Panc1 (cell line): ENCODE results near the gene RNF130. TPM values are rescaled to one million over a fixed set of nuclear protein-coding genes. Genes with fewer than 3 reads are reported as not detected.

Source experiments
- ATAC-seq: fragments of 200-7000 bp; cut with Tn5 transposase; 2 replicates; pipeline ENCODE4 v1.9.1; 2020; ENCODE audit warnings: mild to moderate bottlenecking, moderate library complexity
- BruUV-seq: library from RNA; stranded (reverse); fragments of 400-500 nt; replicated peaks from 2 replicates; lab custom pipeline; 2021; lab: Mats Ljungman, UMichigan
- CTCF ChIA-PET: fragments of 300-600 bp; sonication (Branson Sonifier 250); formaldehyde crosslinking; loops from one replicate; lab custom pipeline; 2022; ENCODE audit warnings: antibody characterized with exemption; lab: Charles Lee
- POLR2A ChIA-PET: fragments of 300-600 bp; sonication (Branson Sonifier 250); formaldehyde crosslinking; loops from one replicate; lab custom pipeline; 2022; ENCODE audit warnings: antibody characterized with exemption; lab: Charles Lee
- DNase-seq: peaks from one replicate; pipeline ENCODE4 v3.0.0-alpha.2; 2010; ENCODE audit warnings: low read depth, low spot score
- H3K27ac ChIP-seq: 2 replicates; pipeline ENCODE4 v1.5.1; 2011; ENCODE audit warnings: mild to moderate bottlenecking, low read length, inconsistent platforms
- H3K27me3 ChIP-seq: fragments of 200-500 bp; sonication (Bioruptor generic); 2 replicates; pipeline ENCODE4 v1.6.0; 2014; ENCODE audit warnings: low read length, inconsistent platforms; ENCODE audit not compliant: control insufficient read depth, insufficient read depth
- H3K36me3 ChIP-seq: fragments of 200-500 bp; sonication (Bioruptor generic); 2 replicates; pipeline ENCODE4 v1.5.1; 2014; ENCODE audit warnings: inconsistent platforms, mild to moderate bottlenecking, low read length, moderate library complexity; ENCODE audit not compliant: control insufficient read depth, insufficient read depth
- H3K4me1 ChIP-seq: 2 replicates; pipeline ENCODE4 v1.5.1; 2011; ENCODE audit warnings: inconsistent platforms, mild to moderate bottlenecking, low read length, moderate library complexity; ENCODE audit not compliant: control insufficient read depth, insufficient read depth
- H3K4me3 ChIP-seq, 2 experiments: 2 replicates each; pipeline ENCODE4 v1.5.1; 2011 to 2012; ENCODE audit warnings: low read depth in 2 of 2, low read length in 2 of 2, mild to moderate bottlenecking in 2 of 2, inconsistent platforms in 1 of 2, moderate library complexity in 1 of 2
- H3K9me3 ChIP-seq: fragments of 200-500 bp; sonication (Bioruptor generic); 2 replicates; pipeline ENCODE4 v1.5.1; 2014; ENCODE audit warnings: low read depth, mild to moderate bottlenecking, inconsistent platforms, low read length, moderate library complexity; ENCODE audit not compliant: control insufficient read depth, insufficient read depth
- POLR2AphosphoS5 ChIP-seq: IDR thresholded peaks from 2 replicates; pipeline ENCODE4 v1.6.1; 2012; ENCODE audit warnings: mild to moderate bottlenecking, low read depth, low read length, moderate library complexity
- SIN3A ChIP-seq: IDR thresholded peaks from 2 replicates; pipeline ENCODE4 v1.6.1; 2012; ENCODE audit warnings: low read depth, mild to moderate bottlenecking, low read length, moderate library complexity, borderline replicate concordance; ENCODE audit not compliant: insufficient read depth
- TCF7L2 ChIP-seq: IDR thresholded peaks from 2 replicates; pipeline ENCODE4 v1.6.1; 2011; ENCODE audit warnings: mild to moderate bottlenecking, low read depth, low read length, inconsistent platforms
- in situ Hi-C: cut with HindIII; loops from 2 replicates; pipeline ENCODE4 v1.10.0; 2016; ENCODE audit warnings: low sequenced_read_pairs, low pct_unique_long_range_greater_than_20kb
- intact Hi-C: fragments of 100-400 bp; cut with micrococcal nuclease; formaldehyde crosslinking; loops from one replicate; pipeline ENCODE4 v1.10.0; 2022; ENCODE audit not compliant: unreplicated experiment
- total RNA-seq: library from RNA; stranded (reverse); gene quantifications from one replicate; pipeline ENCODE4 v1.2.1, GENCODE V29; 2021; ENCODE audit not compliant: unreplicated experiment
- TF ChIP-seq, protein P1 (sequence below): fragments of 450-650 bp; IDR thresholded peaks from 2 replicates; pipeline ENCODE4 v1.5.1; 2017; ENCODE audit warnings: mild to moderate bottlenecking
- TF ChIP-seq, protein P2 (sequence below), 2 experiments: IDR thresholded peaks; 2 replicates each; pipeline ENCODE4 v1.6.1; 2011 to 2012; ENCODE audit warnings: low read depth in 2 of 2, control low read depth in 1 of 2, low read length in 1 of 2, mild to moderate bottlenecking in 1 of 2, moderate library complexity in 1 of 2; ENCODE audit not compliant: insufficient read depth in 1 of 2

RNF130 gene
- total RNA-seq, 1 experiment from 2014 or later = 73.1 TPM

DNA sequence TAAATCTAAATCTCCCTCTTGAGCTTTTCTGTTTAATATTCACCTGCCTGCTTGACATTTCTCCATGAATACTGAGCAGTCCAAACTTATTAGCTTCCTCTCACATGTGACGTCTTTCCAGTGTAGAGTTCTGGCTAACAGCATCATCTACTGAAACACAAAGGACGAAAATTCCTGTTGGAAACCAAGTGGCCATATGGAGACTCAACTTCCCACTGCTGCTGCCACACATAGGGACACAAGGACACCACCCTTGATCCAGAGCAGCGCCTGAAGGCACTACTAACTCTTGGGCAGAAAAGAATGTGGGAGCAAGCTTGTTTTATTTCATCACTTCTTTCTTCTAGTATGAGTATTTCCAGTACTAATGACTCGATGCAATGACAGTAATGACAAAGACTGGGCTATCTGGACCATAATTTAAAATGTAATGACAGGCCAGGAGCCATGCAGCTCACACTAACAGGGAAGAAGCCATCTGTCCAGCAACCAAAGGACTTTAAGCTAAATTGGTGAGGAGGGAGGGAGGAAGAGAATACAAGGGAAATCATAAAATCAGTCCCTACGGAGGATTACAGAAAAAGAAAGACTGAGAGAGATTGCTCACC, 19.2 kb downstream of the RNF130 start (continued):
- TF ChIP-seq SIN3A = no peak

DNA sequence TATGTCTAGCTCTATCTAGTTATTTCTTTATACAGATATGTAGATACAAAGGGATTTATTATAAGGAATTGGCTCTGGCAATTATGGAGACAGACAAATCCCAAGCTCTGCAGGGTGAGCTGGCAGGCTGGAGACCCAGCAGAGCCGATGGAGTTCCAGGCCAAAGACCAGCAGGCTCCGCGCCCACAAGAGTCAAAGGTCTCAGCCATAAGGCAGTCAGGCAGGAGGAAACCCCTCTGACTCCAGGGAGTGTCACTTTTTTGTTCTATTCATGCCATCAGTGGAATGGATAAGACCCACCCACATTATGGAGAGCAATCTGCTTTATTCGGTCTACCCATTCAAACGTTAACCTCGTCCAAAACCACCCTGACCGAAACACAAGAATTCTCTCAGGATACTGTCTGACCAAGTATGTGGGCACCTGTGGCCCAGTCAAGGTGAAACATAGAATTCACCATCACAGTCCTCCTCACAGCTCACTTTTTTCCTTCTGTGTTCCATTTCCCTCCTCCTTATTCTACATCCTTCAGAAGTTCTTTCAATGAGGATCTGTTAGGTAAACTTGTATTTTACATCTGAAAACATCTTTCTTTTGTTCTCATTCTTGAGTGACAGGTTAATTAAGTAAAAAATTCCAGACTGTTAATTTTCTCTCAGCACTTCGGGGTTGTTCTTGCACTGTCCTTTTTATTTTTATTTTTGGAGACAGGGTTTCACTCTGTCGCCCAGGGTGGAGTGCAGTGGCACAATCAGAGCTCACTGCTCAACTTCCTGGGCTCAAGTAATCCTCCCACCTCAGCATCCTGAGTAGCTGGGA, 21.2 kb downstream of the RNF130 start:
- in situ Hi-C loops = no loop called here
- no peak overlapping the region for H3K27ac ChIP-seq
- DNase-seq (no peak), ATAC-seq (no peak)
- BruUV-seq = no TSS peak
- no peaks in the 10 kb centered on the region for H3K36me3 ChIP-seq
- ChIA-PET CTCF (no interaction called here), POLR2A (interaction anchor here (0.5 kb wide), 1 partner anchor 506 kb away, joined by 3 read pairs; no protein-coding TSS in a partner anchor)
- no peaks in the 10 kb centered on the region for H3K27me3 ChIP-seq
- 0 out of 2 replicates have a peak, but pooled peaks cover 2% of the 10 kb centered on the region for H3K4me1 ChIP-seq
- peaks cover 7% of the 10 kb centered on the region; the same call in 1 of the 2 replicates for H3K9me3 ChIP-seq
- TF ChIP-seq POLR2AphosphoS5 (no peak), SIN3A (no peak), TCF7L2 (no peak)
- TF ChIP-seq, protein P1, sequence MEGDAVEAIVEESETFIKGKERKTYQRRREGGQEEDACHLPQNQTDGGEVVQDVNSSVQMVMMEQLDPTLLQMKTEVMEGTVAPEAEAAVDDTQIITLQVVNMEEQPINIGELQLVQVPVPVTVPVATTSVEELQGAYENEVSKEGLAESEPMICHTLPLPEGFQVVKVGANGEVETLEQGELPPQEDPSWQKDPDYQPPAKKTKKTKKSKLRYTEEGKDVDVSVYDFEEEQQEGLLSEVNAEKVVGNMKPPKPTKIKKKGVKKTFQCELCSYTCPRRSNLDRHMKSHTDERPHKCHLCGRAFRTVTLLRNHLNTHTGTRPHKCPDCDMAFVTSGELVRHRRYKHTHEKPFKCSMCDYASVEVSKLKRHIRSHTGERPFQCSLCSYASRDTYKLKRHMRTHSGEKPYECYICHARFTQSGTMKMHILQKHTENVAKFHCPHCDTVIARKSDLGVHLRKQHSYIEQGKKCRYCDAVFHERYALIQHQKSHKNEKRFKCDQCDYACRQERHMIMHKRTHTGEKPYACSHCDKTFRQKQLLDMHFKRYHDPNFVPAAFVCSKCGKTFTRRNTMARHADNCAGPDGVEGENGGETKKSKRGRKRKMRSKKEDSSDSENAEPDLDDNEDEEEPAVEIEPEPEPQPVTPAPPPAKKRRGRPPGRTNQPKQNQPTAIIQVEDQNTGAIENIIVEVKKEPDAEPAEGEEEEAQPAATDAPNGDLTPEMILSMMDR = no peak
- TF ChIP-seq, protein P2, sequence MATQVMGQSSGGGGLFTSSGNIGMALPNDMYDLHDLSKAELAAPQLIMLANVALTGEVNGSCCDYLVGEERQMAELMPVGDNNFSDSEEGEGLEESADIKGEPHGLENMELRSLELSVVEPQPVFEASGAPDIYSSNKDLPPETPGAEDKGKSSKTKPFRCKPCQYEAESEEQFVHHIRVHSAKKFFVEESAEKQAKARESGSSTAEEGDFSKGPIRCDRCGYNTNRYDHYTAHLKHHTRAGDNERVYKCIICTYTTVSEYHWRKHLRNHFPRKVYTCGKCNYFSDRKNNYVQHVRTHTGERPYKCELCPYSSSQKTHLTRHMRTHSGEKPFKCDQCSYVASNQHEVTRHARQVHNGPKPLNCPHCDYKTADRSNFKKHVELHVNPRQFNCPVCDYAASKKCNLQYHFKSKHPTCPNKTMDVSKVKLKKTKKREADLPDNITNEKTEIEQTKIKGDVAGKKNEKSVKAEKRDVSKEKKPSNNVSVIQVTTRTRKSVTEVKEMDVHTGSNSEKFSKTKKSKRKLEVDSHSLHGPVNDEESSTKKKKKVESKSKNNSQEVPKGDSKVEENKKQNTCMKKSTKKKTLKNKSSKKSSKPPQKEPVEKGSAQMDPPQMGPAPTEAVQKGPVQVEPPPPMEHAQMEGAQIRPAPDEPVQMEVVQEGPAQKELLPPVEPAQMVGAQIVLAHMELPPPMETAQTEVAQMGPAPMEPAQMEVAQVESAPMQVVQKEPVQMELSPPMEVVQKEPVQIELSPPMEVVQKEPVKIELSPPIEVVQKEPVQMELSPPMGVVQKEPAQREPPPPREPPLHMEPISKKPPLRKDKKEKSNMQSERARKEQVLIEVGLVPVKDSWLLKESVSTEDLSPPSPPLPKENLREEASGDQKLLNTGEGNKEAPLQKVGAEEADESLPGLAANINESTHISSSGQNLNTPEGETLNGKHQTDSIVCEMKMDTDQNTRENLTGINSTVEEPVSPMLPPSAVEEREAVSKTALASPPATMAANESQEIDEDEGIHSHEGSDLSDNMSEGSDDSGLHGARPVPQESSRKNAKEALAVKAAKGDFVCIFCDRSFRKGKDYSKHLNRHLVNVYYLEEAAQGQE (IDR thresholded peaks at IDR 0.05; ENCODE audit: insufficient read depth in 1 of 2, low read depth in 2 of 2, low read length in 1 of 2) = no peak
- no peak overlapping the region for H3K4me3 ChIP-seq
- intact Hi-C loops = no loop called here

DNA sequence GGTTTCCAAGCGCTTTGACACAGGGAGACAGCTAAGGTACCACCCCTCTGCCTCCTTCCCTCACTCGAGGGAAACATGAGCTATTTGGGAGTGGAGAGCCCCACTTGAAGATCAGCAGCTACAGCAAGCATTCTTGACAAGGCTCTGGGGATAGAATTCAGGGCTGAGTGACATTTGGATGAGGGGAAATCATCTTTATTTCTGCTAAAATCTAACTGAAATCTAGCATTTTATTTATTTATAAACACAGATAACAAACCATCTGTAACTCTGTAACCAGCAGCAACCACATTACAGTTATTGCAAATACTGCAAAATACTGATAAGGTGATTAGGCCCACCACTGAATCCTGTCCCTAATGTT, 22.4 kb downstream of the RNF130 start:
- no peak for DNase-seq
- POLR2A ChIA-PET = interaction anchor here (0.5 to 0.6 kb wide), 2 partner anchors 103 to 431 kb away, joined by 3 to 4 read pairs; no protein-coding TSS in a partner anchor
- CTCF ChIA-PET = no interaction called here
- no peaks in the 10 kb centered on the region for H3K27me3 ChIP-seq
- TF ChIP-seq POLR2AphosphoS5 (no peak), SIN3A (no peak), TCF7L2 (no peak)
- TF ChIP-seq, protein P2 (IDR thresholded peaks at IDR 0.05; ENCODE audit: insufficient read depth in 1 of 2, low read depth in 2 of 2, low read length in 1 of 2) = no peak
- TF ChIP-seq, protein P1 = no peak
- H3K4me3 ChIP-seq = no peak overlapping the region
- no peak overlapping the region for H3K27ac ChIP-seq
- intact Hi-C loops = no loop called here
- 0 out of 2 replicates have a peak, but pooled peaks cover 2% of the 10 kb centered on the region for H3K4me1 ChIP-seq
- no TSS peak for BruUV-seq
- in situ Hi-C loops = no loop called here
- H3K36me3 ChIP-seq = no peaks in the 10 kb centered on the region
- peaks cover 7% of the 10 kb centered on the region; the same call in 1 of the 2 replicates for H3K9me3 ChIP-seq
- no peak for ATAC-seq
